ENCODE data around the gene C2CD2. TPM values are rescaled to one million over a fixed set of nuclear protein-coding genes. Genes with fewer than 3 reads are reported as not detected.
"Not testable (repeated sequence)": the region's sequence is repeated elsewhere in the genome, so short reads cannot be mapped to it uniquely, and the experiment has no call there.

C2CD2 gene
- total and polyA plus RNA-seq, 2 experiments from 2014 or later = 8.7 to 12.4 TPM

GRCh38 chr21:41951876-41952567, 1.8 kb downstream of the C2CD2 start:
- H3K36me3 ChIP-seq = no peaks in the 10 kb centered on the region
- no peak overlapping the region for H3K4me3 ChIP-seq
- H3K4me1 ChIP-seq (ENCODE audit: low read depth) = peaks cover 7% of the 10 kb centered on the region
- peaks cover 7% of the 10 kb centered on the region for H3K27me3 ChIP-seq
- TF ChIP-seq CTCF (IDR thresholded peaks at IDR 0.05; ENCODE audit: low read depth, low read length) = no peak
- no peak overlapping the region for H3K27ac ChIP-seq
- no peak for DNase-seq (ENCODE audit: low read depth in 1 of 2, low spot score in 1 of 2)
- H3K9me3 ChIP-seq (ENCODE audit: low read depth) = no peaks in the 10 kb centered on the region

DNA sequence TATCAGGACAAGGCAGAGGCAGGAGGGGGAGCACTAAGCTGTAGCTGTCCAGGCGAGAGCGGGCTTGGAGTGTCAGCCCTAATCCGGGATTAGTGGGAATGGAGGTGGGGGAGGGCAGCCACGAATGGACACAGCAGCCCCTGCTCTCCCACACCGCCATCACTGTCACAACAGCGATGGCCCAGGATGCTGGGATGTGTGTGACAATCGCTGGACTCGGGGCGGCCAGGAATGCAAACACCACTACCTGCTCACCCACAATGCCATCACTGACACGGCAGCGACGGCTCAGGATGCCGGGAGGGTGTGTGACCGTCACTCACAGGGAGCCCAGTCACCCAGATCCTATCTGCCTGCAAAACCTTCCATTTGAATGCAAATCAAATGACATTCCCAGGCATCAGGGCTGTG, 2.9 kb downstream of the C2CD2 start:
- DNase-seq (ENCODE audit: low read depth in 1 of 2, low spot score in 1 of 2) = no peak
- H3K4me3 ChIP-seq = no peak overlapping the region
- H3K27ac ChIP-seq = no peak overlapping the region
- peaks cover 7% of the 10 kb centered on the region for H3K27me3 ChIP-seq
- H3K4me1 ChIP-seq (ENCODE audit: low read depth) = peaks cover 3% of the 10 kb centered on the region
- TF ChIP-seq CTCF (IDR thresholded peaks at IDR 0.05; ENCODE audit: low read depth, low read length) = no peak
- no peaks in the 10 kb centered on the region for H3K9me3 ChIP-seq (ENCODE audit: low read depth)
- H3K36me3 ChIP-seq = no peaks in the 10 kb centered on the region

- not testable (repeated sequence) for H3K9me3 ChIP-seq (ENCODE audit: low read depth); H3K27ac ChIP-seq; DNase-seq (ENCODE audit: low read depth in 1 of 2, low spot score in 1 of 2); H3K27me3 ChIP-seq; H3K36me3 ChIP-seq; H3K4me1 ChIP-seq (ENCODE audit: low read depth); H3K4me3 ChIP-seq
Measured at GRCh38 chr21:41949631-41950030, 4.2 kb downstream of the C2CD2 start.

GRCh38 chr21:41948901-41949300, 4.9 kb downstream of the C2CD2 start:
- no peak overlapping the region for H3K27ac ChIP-seq
- H3K27me3 ChIP-seq = peaks cover 7% of the 10 kb centered on the region
- H3K36me3 ChIP-seq = no peaks in the 10 kb centered on the region
- no peak for DNase-seq (ENCODE audit: low read depth in 1 of 2, low spot score in 1 of 2)
- no peak overlapping the region for H3K4me3 ChIP-seq
- no peak for TF ChIP-seq CTCF (IDR thresholded peaks at IDR 0.05; ENCODE audit: low read depth, low read length)
- no peaks in the 10 kb centered on the region for H3K9me3 ChIP-seq (ENCODE audit: low read depth)
- H3K4me1 ChIP-seq (ENCODE audit: low read depth) = peaks cover 3% of the 10 kb centered on the region

- no peak overlapping the region for H3K4me3 ChIP-seq
- H3K27ac ChIP-seq = no peak overlapping the region
- no peaks in the 10 kb centered on the region for H3K36me3 ChIP-seq
- TF ChIP-seq CTCF (IDR thresholded peaks at IDR 0.05; ENCODE audit: low read depth, low read length) = no peak
- H3K27me3 ChIP-seq = peaks cover 7% of the 10 kb centered on the region
- peak in 1 of 2 donors; percentile 59 for DNase-seq (ENCODE audit: low read depth in 1 of 2, low spot score in 1 of 2)
- peaks cover 3% of the 10 kb centered on the region for H3K4me1 ChIP-seq (ENCODE audit: low read depth)
- H3K9me3 ChIP-seq (ENCODE audit: low read depth) = no peaks in the 10 kb centered on the region
Measured at GRCh38 chr21:41948078-41948895, 5.5 kb downstream of the C2CD2 start.

DNA sequence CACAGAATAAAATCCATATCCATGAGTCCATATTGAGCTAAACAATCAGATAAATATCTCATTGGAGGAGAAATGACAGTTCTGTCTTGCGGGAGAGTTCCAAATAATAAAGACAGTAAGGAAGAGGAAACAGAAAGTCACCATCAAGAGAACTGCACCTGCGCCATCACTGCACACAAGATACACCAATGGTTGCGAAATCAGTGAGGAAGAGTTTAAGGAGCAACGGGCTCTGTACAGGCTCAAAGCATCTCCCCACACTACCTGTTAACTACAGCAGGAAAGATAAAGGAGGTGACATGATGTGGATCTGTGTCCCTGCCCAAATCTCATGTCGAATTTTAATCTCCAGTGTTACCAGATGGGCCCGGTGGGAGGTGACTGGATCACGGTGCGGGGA, 7.8 kb downstream of the C2CD2 start:
- no peaks in the 10 kb centered on the region for H3K9me3 ChIP-seq (ENCODE audit: low read depth)
- no peak for DNase-seq (ENCODE audit: low read depth in 1 of 2, low spot score in 1 of 2)
- no peak overlapping the region for H3K27ac ChIP-seq
- no peaks in the 10 kb centered on the region for H3K27me3 ChIP-seq
- H3K4me1 ChIP-seq (ENCODE audit: low read depth) = no peaks in the 10 kb centered on the region
- no peaks in the 10 kb centered on the region for H3K36me3 ChIP-seq
- no peak for TF ChIP-seq CTCF (IDR thresholded peaks at IDR 0.05; ENCODE audit: low read depth, low read length)
- no peak overlapping the region for H3K4me3 ChIP-seq

All from cardiac muscle cell (in vitro differentiated cells and primary cell).